ENCODE measurements around the gene PRR5L. TPM values are rescaled to one million over a fixed set of nuclear protein-coding genes. Genes with fewer than 3 reads are reported as not detected.

The PRR5L gene
- total and polyA plus RNA-seq, 9 donors: 5.9 to 56.3 (median 22.1) TPM

DNA sequence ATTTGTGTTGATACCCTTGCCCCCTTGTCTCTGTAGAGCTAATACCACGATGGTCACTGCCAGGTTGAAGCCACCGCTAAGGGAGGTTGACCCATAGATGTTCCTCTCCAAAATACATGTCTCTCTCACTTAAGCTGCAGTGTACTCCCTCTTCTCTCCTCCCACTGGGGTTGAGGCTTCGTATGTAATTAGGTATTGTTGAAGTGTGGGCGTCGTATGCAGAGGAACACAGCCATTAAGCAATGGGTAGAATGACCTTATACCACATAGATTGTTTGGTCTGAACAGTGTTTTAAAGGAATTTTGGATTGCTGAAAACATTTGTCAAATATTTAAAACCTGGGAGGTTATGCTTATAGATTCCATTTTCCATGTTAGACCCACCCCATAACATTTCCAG is 142.0 kb downstream of the PRR5L start:
- Histone ChIP-seq H3K27me3 (no peaks in the 10 kb centered on the region), H3K9me3 (no peaks in the 10 kb centered on the region), H3K4me3 (no peak overlapping the region), H3K4me1 (ENCODE audit: insufficient read depth) (no peaks in the 10 kb centered on the region), H3K27ac (no peak overlapping the region), H3K36me3 (no peaks in the 10 kb centered on the region)
- TF ChIP-seq EP300 (IDR thresholded peaks at IDR 0.05) (no peak), POLR2A (IDR thresholded peaks at IDR 0.05) (no peak)
- TF ChIP-seq, protein P1, sequence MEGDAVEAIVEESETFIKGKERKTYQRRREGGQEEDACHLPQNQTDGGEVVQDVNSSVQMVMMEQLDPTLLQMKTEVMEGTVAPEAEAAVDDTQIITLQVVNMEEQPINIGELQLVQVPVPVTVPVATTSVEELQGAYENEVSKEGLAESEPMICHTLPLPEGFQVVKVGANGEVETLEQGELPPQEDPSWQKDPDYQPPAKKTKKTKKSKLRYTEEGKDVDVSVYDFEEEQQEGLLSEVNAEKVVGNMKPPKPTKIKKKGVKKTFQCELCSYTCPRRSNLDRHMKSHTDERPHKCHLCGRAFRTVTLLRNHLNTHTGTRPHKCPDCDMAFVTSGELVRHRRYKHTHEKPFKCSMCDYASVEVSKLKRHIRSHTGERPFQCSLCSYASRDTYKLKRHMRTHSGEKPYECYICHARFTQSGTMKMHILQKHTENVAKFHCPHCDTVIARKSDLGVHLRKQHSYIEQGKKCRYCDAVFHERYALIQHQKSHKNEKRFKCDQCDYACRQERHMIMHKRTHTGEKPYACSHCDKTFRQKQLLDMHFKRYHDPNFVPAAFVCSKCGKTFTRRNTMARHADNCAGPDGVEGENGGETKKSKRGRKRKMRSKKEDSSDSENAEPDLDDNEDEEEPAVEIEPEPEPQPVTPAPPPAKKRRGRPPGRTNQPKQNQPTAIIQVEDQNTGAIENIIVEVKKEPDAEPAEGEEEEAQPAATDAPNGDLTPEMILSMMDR (IDR thresholded peaks at IDR 0.05): no peak
- no peak for DNase-seq
- intact Hi-C loops (cut with DNase I): no loop called here
- 89 to 94% (median 89%) methylated on average over 5 of the region's 5 CpGs for WGBS, 3 donors

DNA sequence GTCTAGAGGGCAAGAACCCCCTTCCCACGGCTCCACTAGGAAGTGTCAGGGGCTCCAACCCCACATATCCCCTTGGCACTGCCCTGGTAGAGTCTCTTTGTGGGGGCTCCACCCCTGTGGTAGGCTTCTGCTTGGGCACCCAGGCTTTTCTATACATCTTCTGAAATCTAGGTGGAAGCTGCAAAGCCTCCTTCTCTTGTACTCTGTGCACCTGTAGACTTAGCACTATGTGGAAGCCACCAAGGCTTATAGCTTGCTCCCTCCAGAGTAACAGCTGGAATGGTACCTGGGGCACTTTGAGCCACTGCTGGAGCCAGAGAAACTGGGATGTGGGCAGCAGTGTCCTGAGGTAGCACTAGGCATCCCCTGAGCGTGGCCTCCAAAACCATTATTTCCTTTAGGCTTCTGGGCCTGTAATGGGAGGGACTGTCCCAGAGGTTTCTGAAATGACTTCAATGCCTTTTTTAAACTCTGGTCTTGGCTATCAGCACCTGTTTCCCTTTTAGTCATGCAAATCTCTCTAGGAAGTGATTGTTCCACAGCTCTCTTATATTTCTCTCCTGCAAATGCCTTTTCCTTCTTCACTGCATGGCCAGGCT is 145.6 kb downstream of the PRR5L start:
- Histone ChIP-seq H3K9me3 (no peaks in the 10 kb centered on the region), H3K4me3 (no peak overlapping the region), H3K4me1 (ENCODE audit: insufficient read depth) (no peaks in the 10 kb centered on the region), H3K36me3 (no peaks in the 10 kb centered on the region), H3K27me3 (no peaks in the 10 kb centered on the region), H3K27ac (no peak overlapping the region)
- WGBS, 3 donors: 91 to 98% (median 95%) methylated on average over 2 of the region's 2 CpGs
- DNase-seq: no peak
- TF ChIP-seq, protein P1 (IDR thresholded peaks at IDR 0.05): no peak
- TF ChIP-seq POLR2A (IDR thresholded peaks at IDR 0.05): no peak
- TF ChIP-seq EP300 (IDR thresholded peaks at IDR 0.05): no peak
- intact Hi-C loops (cut with DNase I): no loop called here

DNA sequence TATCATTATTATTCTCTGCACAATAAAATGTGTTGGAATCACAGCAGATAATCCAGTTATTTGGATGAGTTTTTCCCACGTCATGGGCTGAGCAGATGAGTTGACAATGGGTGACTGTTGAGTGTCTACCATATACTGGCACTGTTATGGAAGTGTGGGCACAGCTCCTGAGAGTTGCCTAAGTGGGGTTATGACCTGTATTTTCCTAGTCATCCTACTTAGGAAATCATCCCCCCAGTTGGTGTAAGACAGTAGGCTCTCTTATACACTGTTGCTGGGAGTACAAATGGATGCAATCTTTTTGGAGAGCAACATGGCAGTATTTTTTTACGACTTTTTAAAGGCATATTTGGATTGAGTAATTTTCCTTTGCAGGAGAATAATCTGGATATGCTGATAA is 147.6 kb downstream of the PRR5L start:
- TF ChIP-seq, protein P1 (IDR thresholded peaks at IDR 0.05): no peak
- TF ChIP-seq EP300 (IDR thresholded peaks at IDR 0.05) (no peak), POLR2A (IDR thresholded peaks at IDR 0.05) (no peak)
- H3K4me3 ChIP-seq: no peak overlapping the region
- WGBS, 3 donors: 92 to 97% (median 93%) methylated on average over 2 of the region's 2 CpGs

DNA sequence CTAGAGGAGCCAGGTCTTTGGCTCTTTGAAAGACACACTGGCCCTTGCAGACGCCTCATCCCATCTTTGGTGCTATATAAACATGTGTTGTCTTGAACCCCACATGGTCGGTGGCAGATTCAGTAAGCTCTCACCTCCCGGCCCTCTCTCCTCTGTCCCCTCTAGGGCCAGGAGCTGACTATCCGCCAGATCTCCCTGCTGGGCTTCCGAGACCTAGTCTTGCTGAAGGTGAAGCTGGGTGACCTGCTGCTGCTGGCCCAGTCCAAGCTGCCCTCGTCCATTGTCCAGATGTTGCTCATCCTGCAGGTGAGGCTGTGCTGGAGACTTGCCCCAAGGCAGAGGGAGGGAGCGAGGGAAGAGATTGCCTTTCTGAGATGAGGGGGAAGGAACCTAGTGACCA is 150.0 kb downstream of the PRR5L start:
- TF ChIP-seq, protein P1 (IDR thresholded peaks at IDR 0.05): no peak
- TF ChIP-seq EP300 (IDR thresholded peaks at IDR 0.05) (no peak), POLR2A (IDR thresholded peaks at IDR 0.05) (no peak)
- no peak overlapping the region for H3K27ac ChIP-seq

More for the DNA sequence above, 147.6 kb downstream of the PRR5L start:
- Histone ChIP-seq H3K36me3 (no peaks in the 10 kb centered on the region), H3K27ac (no peak overlapping the region), H3K4me1 (ENCODE audit: insufficient read depth) (peaks cover 2% of the 10 kb centered on the region), H3K9me3 (no peaks in the 10 kb centered on the region), H3K27me3 (no peaks in the 10 kb centered on the region)
- intact Hi-C loops (cut with DNase I): no loop called here
- DNase-seq: no peak

More for the DNA sequence above, 150.0 kb downstream of the PRR5L start:
- Histone ChIP-seq H3K9me3 (no peaks in the 10 kb centered on the region), H3K4me3 (no peak overlapping the region), H3K4me1 (ENCODE audit: insufficient read depth) (peaks cover 9% of the 10 kb centered on the region), H3K27me3 (no peaks in the 10 kb centered on the region), H3K36me3 (no peaks in the 10 kb centered on the region)
- DNase-seq: no peak
- 92 to 97% (median 94%) methylated on average over 7 of the region's 7 CpGs for whole genome bisulfite sequencing, 3 donors
- intact Hi-C loops (cut with DNase I): no loop called here

All from ovary (tissue), 9 donors.